ENCODE measurements around the gene TPM1.

Gene TPM1

DNA sequence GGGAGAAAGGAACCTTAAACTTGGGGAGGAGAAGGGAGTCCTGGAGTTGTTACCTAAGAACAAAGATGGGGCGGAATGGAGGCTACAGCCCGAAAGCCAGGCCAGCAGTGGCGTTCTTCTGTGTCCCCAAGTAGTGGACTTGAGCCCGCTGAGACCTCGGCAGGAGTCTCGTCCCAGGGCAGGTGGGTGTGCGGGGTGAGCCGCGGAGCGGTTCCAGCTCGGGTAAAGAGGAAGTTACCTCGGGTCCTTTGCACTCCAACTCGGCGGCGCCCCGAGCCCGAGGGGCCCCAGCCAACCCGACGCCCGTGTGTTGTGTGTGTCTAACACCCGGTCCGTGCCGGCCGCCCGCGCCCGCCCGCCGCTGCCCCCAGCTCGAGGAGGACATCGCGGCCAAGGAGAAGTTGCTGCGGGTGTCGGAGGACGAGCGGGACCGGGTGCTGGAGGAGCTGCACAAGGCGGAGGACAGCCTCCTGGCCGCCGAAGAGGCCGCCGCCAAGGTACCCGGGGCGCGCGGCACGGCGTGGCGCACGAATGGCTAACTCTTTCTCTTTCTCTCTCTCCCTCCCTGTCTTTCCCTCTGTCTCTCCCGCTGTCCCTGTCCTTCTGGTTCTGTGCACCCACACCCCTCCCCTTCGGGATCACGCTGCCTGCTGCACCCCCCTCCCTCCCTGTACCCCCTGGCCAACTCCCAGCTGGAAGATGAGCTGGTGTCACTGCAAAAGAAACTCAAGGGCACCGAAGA lies 959 bp downstream of the TPM1 start:
- no peak for DNase-seq

DNA sequence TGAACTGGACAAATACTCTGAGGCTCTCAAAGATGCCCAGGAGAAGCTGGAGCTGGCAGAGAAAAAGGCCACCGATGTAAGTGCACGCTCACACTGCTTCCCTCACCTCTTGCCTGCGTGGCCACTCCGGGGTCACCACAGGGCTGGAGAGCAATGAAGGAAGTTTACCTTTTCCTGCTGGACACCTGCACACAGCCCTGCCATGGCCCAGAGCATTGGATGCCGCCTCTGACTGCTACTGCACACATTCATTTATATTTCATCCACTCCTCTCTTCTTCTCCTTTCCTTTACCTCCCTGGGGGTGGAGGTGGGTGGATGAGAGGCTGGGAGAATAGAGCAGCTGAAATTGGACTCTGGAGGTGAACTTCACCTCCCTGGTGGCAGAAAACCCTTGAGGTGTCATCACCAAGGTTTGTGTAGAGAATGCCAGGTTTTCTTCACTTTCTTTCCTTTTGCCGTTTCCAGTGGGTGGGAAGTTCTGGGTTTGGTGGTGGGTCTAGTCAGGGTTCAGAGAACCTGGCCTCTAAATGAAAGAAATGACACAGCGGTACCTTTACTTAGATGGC lies 1.6 kb downstream of the TPM1 start:
- DNase-seq, result no peak

DNA sequence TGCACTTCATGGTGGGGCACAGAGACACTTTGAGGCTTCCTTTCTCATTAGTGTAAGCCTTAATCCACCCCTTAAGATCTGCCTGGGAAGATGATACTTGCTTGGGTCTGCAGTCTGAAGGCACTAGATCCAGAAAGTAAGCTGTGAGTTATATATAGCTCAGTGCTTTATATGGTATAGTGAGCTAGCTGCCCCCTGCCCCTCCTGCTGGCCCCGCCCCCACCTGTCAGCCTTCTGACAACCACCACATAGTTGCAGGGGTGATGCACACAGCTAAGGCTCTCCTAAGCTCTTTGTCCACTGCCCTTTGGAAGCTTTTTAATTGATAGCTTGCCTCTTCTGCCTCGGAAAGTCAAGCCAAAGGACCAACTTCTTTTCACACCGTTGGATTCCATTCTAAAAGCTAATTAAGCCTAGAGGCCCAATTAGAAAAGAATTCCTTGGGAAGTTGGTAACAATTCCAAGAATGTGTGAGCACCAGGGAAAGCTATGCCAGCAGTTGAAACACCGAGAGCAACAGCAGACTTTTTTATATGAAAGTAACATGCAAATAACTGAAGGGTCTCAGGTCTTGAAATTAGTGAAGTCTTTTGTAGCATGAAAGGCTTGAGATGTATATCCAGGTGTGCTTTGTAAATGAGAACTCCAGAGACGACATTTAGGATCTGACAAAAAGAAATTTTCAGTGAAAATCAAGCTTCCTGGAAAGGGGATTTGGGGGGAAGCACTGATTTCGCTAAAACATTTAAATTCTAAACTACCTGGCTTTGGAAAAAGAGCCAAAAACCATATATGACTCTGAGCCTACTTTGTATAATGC lies 2.3 kb downstream of the TPM1 start:
- no peak for DNase-seq

DNA sequence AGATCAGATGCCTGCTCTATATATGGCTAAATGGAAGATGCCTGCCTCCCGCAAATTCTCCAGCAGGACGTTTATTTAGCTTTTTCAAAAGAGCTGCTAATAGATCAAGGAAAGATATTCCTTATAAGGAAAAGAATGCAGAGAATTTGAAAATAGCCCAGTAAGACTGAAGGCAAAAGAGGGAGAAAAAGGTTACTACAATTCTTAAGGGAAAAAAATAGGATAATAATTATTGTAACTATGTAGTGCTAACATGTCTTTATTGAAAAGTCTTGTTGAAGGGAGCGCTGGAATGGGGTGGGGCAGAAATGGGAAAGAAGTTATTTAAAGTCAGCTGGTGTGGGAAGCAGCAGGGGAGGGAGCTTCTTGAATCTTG lies 2.9 kb downstream of the TPM1 start:
- DNase-seq, result no peak

DNA sequence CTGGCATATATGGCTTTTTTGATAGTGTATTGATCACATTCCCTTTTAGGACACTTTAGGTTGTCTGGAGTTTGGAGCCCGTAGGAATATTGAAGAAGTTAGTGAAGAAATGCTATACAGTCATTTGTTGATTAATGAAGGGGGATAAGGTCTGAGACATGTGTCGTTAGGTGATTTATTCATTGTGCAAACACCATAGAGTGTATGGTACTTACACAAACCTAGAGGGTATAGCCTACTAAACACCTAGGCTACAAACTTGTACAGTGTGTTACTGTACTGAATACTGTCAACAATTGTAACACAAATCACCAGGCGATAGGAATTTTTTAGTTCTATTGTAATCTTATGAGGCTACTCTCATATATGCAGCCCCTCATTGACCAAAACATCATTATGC lies 3.3 kb downstream of the TPM1 start:
- DNase-seq, result no peak

DNA sequence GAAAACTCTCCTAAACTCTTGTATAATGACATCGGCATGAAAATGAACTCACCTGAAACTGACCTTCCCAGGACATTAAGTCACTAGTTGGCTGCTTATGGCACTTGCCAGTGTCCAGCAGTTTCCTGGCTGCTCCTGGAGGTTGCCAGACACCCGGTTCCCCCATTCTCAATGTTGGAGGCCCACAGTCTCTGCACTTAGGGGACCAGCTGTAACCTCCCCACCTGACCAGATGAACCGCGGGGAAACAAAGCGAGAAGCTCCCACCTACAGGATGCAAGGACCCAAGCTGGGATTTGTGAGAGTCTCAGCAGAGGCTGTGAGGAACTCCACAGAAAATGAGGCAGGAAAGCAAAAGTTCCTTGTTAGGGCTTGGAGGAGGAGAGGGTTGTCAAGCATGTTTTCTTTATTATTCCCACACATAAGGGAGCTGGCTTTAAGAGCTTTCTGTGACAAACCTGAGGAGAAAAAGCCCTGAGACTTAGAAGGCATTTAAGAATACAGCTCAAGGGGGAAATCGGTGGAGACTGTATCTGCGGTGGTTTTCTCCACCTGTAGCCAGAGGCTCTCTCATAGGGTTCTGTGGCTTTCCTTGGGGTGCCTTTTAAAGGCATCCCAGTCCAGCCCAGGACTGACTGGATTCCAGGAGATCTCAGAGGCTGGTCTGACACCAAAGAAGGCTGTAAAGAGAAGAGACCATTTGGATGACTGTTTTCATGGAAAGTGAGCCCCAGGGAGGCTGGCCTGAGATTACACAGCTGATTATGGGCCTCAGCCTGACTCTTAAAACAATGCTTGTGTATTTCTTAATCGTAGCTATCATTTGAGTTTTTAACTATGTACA lies 4.6 kb downstream of the TPM1 start:
- no peak for DNase-seq

DNA sequence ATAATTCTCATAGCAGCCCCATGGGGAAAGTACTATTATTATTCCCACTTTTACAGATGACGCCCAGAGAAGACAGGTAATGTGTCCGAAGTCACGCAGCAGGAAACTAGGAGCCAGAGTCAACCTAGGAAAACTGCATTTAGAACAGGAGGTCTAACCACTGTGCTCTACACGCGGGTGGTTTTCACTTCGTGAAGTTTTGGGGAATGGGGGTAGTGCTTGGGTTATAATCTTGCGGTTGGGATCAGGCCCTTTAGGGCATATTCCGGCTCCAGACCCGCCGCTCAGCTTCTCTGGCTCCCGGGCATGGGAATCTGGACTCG lies 5.2 kb downstream of the TPM1 start:
- no peak for DNase-seq

DNA sequence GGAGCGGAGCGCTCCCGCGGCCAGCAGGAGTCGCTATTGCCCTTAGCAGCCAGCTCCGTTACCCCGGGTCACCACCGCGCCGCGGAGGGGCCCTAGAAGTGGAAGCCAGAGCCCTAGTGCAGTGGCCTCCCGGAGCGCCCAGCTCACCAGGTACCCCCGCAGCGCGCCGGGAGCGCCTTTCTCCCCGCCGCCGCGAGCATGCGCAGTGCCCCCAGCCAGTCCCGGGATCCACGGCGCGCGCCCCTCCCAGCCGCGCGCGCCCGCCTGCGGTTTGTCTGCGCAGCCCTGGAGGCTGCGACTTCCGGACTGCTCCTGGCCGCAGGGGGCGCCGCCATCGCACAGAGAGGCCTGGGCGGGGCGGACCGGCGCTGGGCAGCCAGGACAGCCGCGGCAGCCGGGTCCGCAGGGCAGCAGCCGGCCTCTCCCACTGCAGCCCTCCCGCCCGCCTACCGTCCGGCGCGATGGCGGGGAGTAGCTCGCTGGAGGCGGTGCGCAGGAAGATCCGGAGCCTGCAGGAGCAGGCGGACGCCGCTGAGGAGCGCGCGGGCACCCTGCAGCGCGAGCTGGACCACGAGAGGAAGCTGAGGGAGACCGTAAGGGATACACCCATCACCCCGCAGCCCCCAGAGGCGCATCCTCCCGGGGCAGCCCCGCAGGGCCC lies 5.7 kb downstream of the TPM1 start:
- peak; percentile 93 for DNase-seq

DNA sequence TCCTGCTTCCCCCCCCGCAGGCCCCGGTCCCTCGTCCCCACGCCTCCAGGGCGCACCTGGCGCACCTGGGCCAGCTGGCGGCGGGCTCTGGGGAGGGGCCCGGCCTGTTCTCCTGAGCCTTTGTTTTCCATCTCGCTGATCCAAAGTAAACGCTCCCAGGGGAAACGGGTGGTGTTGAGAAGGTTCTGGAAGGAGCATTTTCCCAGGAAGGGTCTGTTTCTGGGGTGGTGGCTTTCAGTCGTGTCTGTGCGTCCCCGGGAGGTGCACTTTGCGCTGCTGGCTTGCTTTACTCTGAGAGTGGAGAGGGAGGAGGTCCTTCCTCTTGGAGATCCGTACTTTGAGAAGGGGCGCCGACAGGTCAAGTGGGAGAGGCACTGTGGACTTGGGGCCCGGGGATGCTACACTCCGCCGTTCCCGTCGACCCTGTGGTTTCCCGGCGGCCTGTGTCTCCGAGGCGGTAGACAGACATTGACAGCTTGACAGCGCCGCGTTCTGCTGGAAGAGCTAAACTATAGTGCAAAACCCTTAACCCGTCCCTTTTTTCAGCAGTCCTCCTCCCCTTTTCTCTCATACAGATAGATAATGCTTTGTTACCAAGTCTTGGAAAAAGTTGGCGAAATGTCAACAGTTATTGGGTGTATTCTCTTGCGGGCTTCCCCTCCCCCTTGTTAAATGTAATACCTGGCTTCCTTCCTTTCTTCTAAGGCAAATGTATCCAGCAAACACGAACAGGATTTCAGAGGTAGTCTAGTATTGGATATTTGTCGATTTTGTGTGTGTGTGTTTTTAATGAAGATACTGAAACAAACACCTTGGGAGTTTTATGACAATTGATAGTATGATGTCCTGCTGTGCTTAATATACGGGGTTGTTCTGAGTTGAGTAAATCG lies 6.5 kb downstream of the TPM1 start:
- peak; percentile 78 for DNase-seq

DNA sequence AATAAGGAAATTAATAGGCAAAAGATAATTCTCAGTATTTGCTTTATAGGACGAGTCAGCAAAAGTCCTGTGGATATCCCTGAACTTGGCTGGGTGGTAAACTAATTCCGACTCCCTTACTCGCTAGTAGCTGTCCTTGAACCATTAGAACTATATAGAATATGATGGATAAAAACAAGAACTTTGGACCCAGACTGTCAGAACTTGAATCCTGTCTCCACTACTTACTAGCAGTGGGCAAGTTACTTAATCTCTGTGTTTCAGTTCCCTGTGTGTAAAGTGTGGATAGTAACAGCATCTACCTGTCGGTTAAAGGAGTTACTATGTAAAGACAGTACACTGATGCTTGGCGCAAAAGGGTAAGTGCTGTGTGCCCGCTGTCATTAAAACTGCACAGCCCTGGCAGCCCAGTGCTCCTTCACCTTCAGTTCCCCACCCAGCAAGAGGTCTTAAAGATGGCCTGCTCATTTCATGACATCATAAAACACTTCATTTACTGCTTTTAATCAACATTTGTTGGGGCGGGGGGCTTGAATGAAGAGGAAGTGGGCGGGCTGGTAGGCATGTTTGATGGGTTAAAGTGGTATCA lies 7.3 kb downstream of the TPM1 start:
- no peak for DNase-seq

DNA sequence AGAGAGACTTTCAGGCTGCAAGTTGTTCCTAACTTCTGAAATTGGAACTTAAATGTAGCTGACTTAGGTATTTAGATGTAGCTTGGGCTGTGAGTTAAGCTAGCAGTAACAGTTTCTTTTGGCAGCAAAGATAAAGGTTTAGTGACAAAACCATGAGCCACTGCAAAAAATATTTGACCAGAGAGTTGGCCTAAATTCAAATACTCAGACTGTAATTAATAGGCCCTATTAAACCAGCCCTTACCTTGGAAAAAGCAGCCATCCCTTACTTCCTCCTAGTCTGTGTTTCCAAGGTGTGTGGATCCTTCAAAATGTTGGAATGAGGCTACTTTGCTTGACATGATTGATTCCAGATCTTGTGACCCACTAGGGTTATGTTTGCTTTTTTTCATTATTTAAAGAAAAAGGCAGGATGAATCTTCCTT lies 8.2 kb downstream of the TPM1 start:
- no peak for DNase-seq

DNA sequence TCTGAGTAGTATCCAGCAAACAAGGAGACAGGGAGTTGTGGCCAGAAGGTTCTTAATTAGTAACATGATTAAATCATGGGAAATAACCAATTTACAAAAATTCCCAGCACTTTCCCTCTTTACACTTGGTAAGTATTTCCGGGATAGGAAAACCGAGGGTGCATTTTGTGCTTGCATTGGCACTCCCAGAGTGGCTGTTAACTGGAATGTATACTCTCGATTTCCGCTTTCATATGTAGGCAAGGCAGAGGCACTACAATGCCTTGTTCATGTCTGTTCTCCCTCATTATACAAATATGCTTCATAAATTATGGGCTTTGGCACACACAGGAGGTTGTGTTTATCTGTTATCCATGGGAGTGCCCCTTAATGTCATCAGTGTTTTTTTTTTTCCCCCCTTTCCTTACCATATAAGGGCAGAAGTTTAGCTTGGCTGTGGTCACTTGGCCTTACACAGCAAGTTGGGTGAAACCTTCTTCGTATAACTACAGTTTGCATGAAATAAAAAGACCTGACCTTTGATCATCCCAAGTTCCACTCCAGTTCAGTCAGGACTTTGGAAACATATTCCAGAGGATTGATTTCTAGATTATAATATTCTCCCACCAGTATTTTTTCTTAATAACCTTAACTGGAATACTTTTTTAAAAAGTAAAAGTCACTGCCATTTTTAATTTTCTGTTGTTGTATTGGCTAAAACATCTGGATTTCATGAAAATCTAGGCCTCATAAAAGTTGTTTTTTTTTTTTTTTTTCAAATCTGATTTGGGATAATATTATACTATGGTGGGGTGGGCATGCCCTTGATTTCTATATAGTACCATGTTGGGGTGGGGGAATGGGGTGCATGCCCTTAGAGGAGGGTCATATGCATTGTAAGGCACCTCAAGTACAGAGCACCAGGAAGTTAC lies 8.9 kb downstream of the TPM1 start:
- no peak for DNase-seq

DNA sequence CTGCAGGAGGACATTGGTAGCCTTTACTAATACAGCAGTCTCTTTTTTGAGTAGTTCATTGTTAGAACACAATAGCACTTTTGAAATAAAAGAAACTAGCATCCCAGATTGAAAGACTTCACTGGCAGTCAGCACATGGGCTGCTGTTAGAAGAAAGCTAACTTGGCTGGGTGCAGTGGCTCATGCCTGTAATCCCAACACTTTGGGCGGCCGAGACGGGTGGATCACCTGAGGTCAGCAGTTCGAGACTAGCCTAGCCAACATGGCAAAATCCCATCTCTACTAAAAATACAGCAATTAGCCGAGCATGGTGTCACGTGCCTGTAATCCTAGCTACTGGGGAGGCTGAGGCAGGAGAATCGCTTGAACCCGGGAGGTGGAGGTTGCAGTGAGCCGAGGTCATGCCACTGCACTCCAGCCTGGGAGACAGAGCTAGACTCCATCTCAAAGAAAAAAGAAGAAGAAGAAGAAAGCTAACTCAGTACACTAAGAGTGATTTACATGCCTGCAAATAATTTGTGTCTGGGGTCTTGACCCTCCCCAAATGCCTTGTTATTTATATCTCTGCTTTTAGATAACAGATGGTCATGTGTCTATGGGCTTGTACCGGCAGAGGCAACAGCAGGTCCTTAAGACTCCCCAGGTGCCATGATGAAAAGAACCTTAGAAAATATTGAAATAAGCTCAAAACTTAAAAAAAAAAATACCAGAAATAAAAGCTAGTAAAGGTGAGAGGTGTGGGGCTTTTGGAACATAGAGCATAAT lies 9.7 kb downstream of the TPM1 start:
- no peak for DNase-seq

DNA sequence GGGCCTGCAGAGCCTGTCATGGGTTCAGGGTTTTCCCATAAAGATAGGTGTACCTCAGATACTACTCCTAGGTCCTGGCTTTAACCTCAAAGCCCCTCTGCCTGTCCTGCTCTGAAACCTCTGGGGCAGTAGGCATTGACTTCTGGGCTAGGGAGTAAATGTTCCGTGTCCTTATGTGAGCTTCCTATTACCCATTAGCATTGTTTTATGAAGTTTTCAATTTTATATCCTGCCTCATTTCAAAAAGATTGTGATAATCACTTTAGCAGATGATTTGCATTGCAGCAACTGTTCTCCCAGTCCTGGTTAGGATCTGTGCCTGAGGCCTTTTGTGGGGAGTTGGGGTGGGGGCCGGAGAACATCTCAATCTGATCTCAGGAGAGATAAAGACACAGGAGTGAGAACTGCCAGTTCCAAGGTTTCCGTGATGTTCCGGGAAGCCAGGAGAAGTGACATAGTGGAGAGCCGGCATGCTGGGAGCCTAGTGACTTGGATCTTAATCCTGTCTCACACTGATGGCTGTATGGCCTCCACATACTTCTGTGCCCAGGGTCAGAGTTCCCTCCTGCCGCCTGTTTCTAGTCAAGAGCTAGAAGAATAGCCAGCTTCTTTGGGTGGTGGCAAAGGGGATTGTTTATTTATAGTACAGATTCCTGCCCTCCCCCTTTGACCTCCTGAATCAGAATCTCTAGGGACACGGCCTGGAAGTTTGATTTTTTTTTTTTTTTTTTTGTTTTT lies 10.6 kb downstream of the TPM1 start:
- no peak for DNase-seq

DNA sequence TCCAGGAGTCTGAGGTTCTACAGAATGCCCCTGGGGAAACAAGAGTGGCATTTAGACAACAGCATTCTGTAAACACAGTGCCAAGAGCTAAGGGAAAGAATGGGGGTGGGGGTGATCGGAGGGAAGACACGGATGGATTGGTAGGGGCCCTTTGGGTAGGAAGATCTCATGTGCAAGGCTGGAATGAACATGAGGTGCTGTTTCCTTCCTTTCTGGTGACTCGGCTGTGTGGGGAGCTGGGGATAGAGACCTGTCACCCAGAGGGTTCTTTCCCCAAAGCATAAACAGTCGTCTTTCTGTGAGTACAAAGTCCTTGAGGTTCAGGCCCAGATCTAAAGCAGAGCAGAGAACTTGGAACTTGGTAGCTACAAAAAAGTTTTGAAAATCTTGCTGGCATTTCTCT lies 11.7 kb downstream of the TPM1 start:
- DNase-seq, result no peak

DNA sequence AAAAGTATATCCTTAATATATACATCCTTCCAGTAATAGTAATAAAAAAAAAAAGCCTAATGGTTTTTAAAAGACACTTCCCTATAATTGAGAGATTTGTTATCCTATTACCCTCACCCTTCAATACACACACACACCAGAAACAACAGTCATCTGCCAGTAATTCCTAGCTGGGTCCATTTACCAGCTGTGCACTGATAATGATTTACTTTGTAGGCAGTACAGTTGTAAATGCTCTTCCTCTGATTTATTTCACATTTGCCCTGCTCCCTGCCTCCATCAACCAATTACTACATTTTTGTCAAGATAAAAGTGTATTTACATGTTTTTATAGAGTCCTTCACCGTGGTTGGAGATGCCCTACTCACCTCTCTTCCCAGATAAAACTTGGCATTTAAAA lies 12.4 kb downstream of the TPM1 start:
- no peak for DNase-seq

DNA sequence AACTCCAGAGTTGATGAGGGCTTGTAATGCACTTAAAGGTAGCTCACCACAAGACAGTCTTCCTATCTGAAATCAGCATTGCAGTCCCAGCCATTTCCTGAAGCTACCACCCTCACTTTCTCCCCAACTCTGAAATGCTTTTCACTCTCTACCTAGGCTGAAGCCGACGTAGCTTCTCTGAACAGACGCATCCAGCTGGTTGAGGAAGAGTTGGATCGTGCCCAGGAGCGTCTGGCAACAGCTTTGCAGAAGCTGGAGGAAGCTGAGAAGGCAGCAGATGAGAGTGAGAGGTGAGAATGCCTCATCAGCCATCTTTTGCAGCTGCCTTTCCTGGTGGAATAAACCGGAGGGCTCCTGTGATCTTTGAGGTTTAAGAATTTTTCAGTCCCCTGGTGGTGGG lies 14.3 kb downstream of the TPM1 start:
- no peak for DNase-seq

DNA sequence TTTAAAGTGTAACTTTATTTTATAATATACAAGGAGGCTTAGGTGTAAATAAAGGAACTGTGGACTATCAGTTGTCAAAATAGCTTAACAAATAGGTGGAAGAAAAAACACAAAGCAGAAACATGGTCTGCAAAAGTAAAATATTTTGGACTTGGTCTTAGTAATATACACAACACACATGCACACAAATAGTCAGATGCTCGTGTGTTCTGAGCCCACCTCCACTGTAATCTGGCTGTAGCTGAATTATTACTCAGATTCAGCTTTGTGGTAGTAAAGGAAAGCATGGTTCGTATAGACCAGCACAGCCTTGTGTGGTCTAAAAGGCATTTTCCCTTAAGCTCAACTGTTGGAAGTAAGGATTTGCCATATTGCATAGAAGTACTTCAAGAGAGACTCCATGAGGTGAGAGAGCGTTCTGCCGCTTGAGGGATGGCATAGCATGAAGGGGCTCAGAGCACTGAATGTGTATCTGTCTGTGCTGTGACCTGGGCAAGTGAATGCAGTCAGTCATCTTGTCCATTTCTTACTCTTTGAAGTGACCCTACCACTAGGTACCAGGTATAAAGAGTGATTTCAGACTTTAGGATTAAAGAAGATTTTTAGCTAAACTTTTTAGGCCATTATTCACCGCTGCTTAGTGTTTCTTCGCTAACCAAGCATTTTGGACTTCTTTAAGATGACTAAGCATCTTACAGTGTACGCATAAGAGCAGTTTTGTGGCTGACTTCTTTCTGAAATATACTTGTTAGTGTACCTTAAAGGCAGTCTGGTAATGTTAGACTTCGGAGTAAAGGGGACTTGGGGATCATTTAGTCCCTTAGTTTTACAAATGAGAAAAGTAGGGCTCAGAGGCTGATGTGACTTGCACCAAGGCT lies 15.2 kb downstream of the TPM1 start:
- DNase-seq, result no peak

All from right forelimb (tissue), 1 donor.